H7 (cell line): ENCODE results near the gene SHD. TPM values are rescaled to one million over a fixed set of nuclear protein-coding genes. Genes with fewer than 3 reads are reported as not detected.
"Not testable (repeated sequence)": the region's sequence is repeated elsewhere in the genome, so short reads cannot be mapped to it uniquely, and the experiment has no call there.

Source experiments
- DNase-seq: peaks from one replicate; pipeline ENCODE4 v3.0.0; 2012
- H3K27me3 ChIP-seq: 2 replicates; pipeline ENCODE4 v1.6.0; 2011; ENCODE audit warnings: mild to moderate bottlenecking, low read length; ENCODE audit not compliant: control insufficient read depth, insufficient read depth
- H3K36me3 ChIP-seq: replicated peaks from 2 replicates; pipeline ENCODE4 v1.5.1; 2011; ENCODE audit warnings: low read length; ENCODE audit not compliant: control insufficient read depth, insufficient read depth
- H3K4me3 ChIP-seq: 2 replicates; pipeline ENCODE4 v1.5.1; 2011; ENCODE audit warnings: low read depth, mild to moderate bottlenecking, control low read depth, low read length, moderate library complexity; ENCODE audit not compliant: insufficient read depth
- total RNA-seq: library from RNA; depleted of rRNA; stranded (reverse); fragments of >200 nt; shearing (Covaris generic); gene quantifications from 2 replicates; pipeline ENCODE4 v1.2.3, GENCODE V29; 2014

The SHD gene
- total RNA-seq, 1 experiment from 2014 or later = 1.3 TPM

GRCh38 chr19:4279530-4280422, 710 bp downstream of the SHD start:
- H3K4me3 ChIP-seq = peak overlapping the region; percentile 61
- H3K36me3 ChIP-seq = no peaks in the 10 kb centered on the region
- peak; percentile 81 for DNase-seq
- H3K27me3 ChIP-seq = peaks cover 48% of the 10 kb centered on the region

GRCh38 chr19:4284176-4284958, 5.3 kb downstream of the SHD start:
- Histone ChIP-seq H3K27me3 (peaks cover 39% of the 10 kb centered on the region), H3K4me3 (peak overlapping the region; percentile 18; the same call in 1 of the 2 replicates), H3K36me3 (no peaks in the 10 kb centered on the region)
- DNase-seq = peak; percentile 99

- no peaks in the 10 kb centered on the region for H3K36me3 ChIP-seq
- no peak for DNase-seq
- H3K4me3 ChIP-seq = no peak overlapping the region
- H3K27me3 ChIP-seq = peaks cover 33% of the 10 kb centered on the region
Observed at GRCh38 chr19:4284974-4285373, 5.9 kb downstream of the SHD start.

- not testable (repeated sequence) for H3K36me3 ChIP-seq, H3K4me3 ChIP-seq, DNase-seq
- H3K27me3 ChIP-seq = peaks cover 21% of the 10 kb centered on the region
Observed at GRCh38 chr19:4286141-4286540, 7.1 kb downstream of the SHD start.

- Histone ChIP-seq H3K36me3 (no peaks in the 10 kb centered on the region), H3K4me3 (no peak overlapping the region), H3K27me3 (peaks cover 9% of the 10 kb centered on the region; the same call in 1 of the 2 replicates)
- peak; percentile 61 for DNase-seq
Observed at GRCh38 chr19:4288091-4288777, 9.2 kb downstream of the SHD start.

- no peak for DNase-seq
- Histone ChIP-seq H3K4me3 (no peak overlapping the region), H3K36me3 (no peaks in the 10 kb centered on the region), H3K27me3 (peaks cover 2% of the 10 kb centered on the region)
Observed at GRCh38 chr19:4291184-4291732, 12.2 kb downstream of the SHD start.

GRCh38 chr19:4292515-4292914, 13.4 kb downstream of the SHD start:
- no peak overlapping the region for H3K4me3 ChIP-seq
- no peak for DNase-seq
- H3K36me3 ChIP-seq = no peaks in the 10 kb centered on the region
- peaks cover 2% of the 10 kb centered on the region for H3K27me3 ChIP-seq

- DNase-seq = peak; percentile 69
- H3K27me3 ChIP-seq = peaks cover 2% of the 10 kb centered on the region
- no peak overlapping the region for H3K4me3 ChIP-seq
- no peaks in the 10 kb centered on the region for H3K36me3 ChIP-seq
Observed at GRCh38 chr19:4294389-4294788, 15.3 kb downstream of the SHD start.

- Histone ChIP-seq H3K36me3 (no peaks in the 10 kb centered on the region), H3K4me3 (no peak overlapping the region), H3K27me3 (peaks cover 2% of the 10 kb centered on the region)
- peak; percentile 82 for DNase-seq
Observed at GRCh38 chr19:4295972-4296771, 17.1 kb downstream of the SHD start.

- Histone ChIP-seq H3K4me3 (no peak overlapping the region), H3K27me3 (peaks cover 2% of the 10 kb centered on the region), H3K36me3 (no peaks in the 10 kb centered on the region)
- DNase-seq = peak; percentile 70
Observed at GRCh38 chr19:4297901-4298809, 19.1 kb downstream of the SHD start.

- peaks cover 2% of the 10 kb centered on the region for H3K27me3 ChIP-seq
- no peak overlapping the region for H3K4me3 ChIP-seq
- no peak for DNase-seq
- no peaks in the 10 kb centered on the region for H3K36me3 ChIP-seq
Observed at GRCh38 chr19:4298810-4299550, 19.9 kb downstream of the SHD start.

- no peak for DNase-seq
- peaks cover 2% of the 10 kb centered on the region; the same call in 1 of the 2 replicates for H3K27me3 ChIP-seq
- no peak overlapping the region for H3K4me3 ChIP-seq
- no peaks in the 10 kb centered on the region for H3K36me3 ChIP-seq
Observed at GRCh38 chr19:4300589-4300988, 21.5 kb downstream of the SHD start.
